K562 (cell line): ENCODE measurements around the gene DRC1. TPM values are rescaled to one million over a fixed set of nuclear protein-coding genes. Genes with fewer than 3 reads are reported as not detected.

Experiments used
- ATF1 ChIP-seq, 2 experiments: fragments of 450-650 bp in 1 of 2; IDR thresholded peaks; 2 replicates each; pipeline ENCODE4 v1.6.1; 2016; ENCODE audit warnings: missing compliant biosample characterization in 1 of 2, missing genetic modification characterization in 1 of 2
- ATF7 ChIP-seq: fragments of 450-650 bp; IDR thresholded peaks from 2 replicates; pipeline ENCODE4 v1.7.1; 2014; ENCODE audit warnings: mild to moderate bottlenecking, moderate library complexity
- BDP1 ChIP-seq: IDR thresholded peaks from 3 replicates; pipeline ENCODE4 v1.6.1; 2011; ENCODE audit not compliant: insufficient read length, insufficient read depth
- CEBPZ ChIP-seq: fragments of 150-350 bp; IDR thresholded peaks from 2 replicates; pipeline ENCODE4 v1.6.1; 2014; ENCODE audit warnings: low read depth, mild to moderate bottlenecking, low read length, borderline replicate concordance
- GATA2 ChIP-seq: sonication (generic); formaldehyde crosslinking; IDR thresholded peaks from 2 replicates; pipeline ENCODE4 v1.4.0; 2020; ENCODE audit warnings: mild to moderate bottlenecking, missing genetic modification reagents
- GATAD2A ChIP-seq: fragments of 450-650 bp; IDR thresholded peaks from 2 replicates; pipeline ENCODE4 v1.6.1; 2017
- HMG20B ChIP-seq: fragments of 250-450 bp; sonication (Bioruptor Pico); IDR thresholded peaks from 2 replicates; pipeline ENCODE4 v1.5.0; 2021; ENCODE audit warnings: mild to moderate bottlenecking
- JUN ChIP-seq, 2 experiments: sonication (generic) in 1 of 2; formaldehyde crosslinking in 1 of 2; IDR thresholded peaks; 2 replicates each; pipeline versions ENCODE4 v1.6.1 to v1.8.0; 2012 to 2022; ENCODE audit warnings: borderline replicate concordance in 2 of 2, mild to moderate bottlenecking in 2 of 2, improper control_type of control experiment in 1 of 2, low read depth in 1 of 2, low read length in 1 of 2, missing genetic modification reagents in 1 of 2
- PKNOX1 ChIP-seq: fragments of 450-650 bp; IDR thresholded peaks from 2 replicates; pipeline ENCODE4 v1.6.1; 2016
- RCOR1 ChIP-seq, 2 experiments: IDR thresholded peaks; 2 replicates each; pipeline ENCODE4 v1.6.1; 2012; ENCODE audit warnings: low read depth in 2 of 2, low read length in 2 of 2, borderline replicate concordance in 1 of 2, improper control_type of control experiment in 1 of 2
- SMARCA5 ChIP-seq: fragments of 450-650 bp; IDR thresholded peaks from 2 replicates; pipeline ENCODE4 v1.6.1; 2016
- SMARCC2 ChIP-seq: fragments of 450-650 bp; IDR thresholded peaks from 2 replicates; pipeline ENCODE4 v1.6.1; 2017; ENCODE audit warnings: antibody characterized with exemption, moderate library complexity, mild to moderate bottlenecking, low read depth
- SOX6 ChIP-seq: fragments of 450-650 bp; IDR thresholded peaks from 2 replicates; pipeline ENCODE4 v1.6.1; 2014; ENCODE audit warnings: mild to moderate bottlenecking
- TBP ChIP-seq: optimal IDR thresholded peaks from 2 replicates; pipeline ENCODE3; 2011; ENCODE audit warnings: low read depth, low read length, improper control_type of control experiment
- TCF7L2 ChIP-seq: fragments of 150-350 bp; IDR thresholded peaks from 2 replicates; pipeline ENCODE4 v1.6.1; 2016; ENCODE audit warnings: low read depth, mild to moderate bottlenecking, low read length, moderate library complexity
- WHSC1 ChIP-seq: IDR thresholded peaks from one replicate; pipeline ENCODE4 v1.6.1; 2012; ENCODE audit warnings: low read length, control low read depth, inconsistent platforms
- ZBTB49 ChIP-seq: sonication (generic); formaldehyde crosslinking; IDR thresholded peaks from 2 replicates; pipeline ENCODE4 v1.8.0; 2022; ENCODE audit warnings: missing genetic modification reagents, mild to moderate bottlenecking, borderline replicate concordance
- ZNF134 ChIP-seq: fragments of 250-450 bp; sonication (Bioruptor Pico); conservative IDR thresholded peaks from 2 replicates; pipeline ENCODE4 v1.4.0; 2020
- ZNF766 ChIP-seq: fragments of 200-800 bp; sonication (Bioruptor generic); conservative IDR thresholded peaks from 2 replicates; pipeline ENCODE4 v1.6.1; 2016; ENCODE audit warnings: missing genetic modification characterization, missing compliant biosample characterization
- ZSCAN32 ChIP-seq: fragments of 450-650 bp; formaldehyde crosslinking; IDR thresholded peaks from 2 replicates; pipeline ENCODE4 v1.4.0; 2020; ENCODE audit warnings: mild to moderate bottlenecking, moderate library complexity
- polyA plus RNA-seq, 8 experiments: library from polyadenylated mRNA; depleted of rRNA in 4 of 8; stranded (reverse) in 5 of 8; unstranded in 3 of 8; fragments of >200 nt; fragmentation: Nextera tagmentation in 2 of 8; fragmentation: Illumina TruSeq in 1 of 8; extraction: Ambion mirVana in 2 of 8; extraction: Trizol in 1 of 8; gene quantifications; 2 replicates each; pipeline versions ENCODE4 v1.2.1 to v1.2.3, GENCODE V29; 2011 to 2014; ENCODE audit warnings: inconsistent platforms in 1 of 8, missing spikeins in 1 of 8
- total RNA-seq, 7 experiments: library from RNA; depleted of rRNA in 6 of 7; stranded (reverse); fragments of >200 nt in 6 of 7; fragmentation: Illumina TruSeq in 2 of 7; extraction: Trizol in 2 of 7; gene quantifications; 2 replicates each; pipeline versions ENCODE4 v1.2.1 to v1.2.3, GENCODE V29; 2011 to 2021; ENCODE audit warnings: low replicate concordance in 1 of 7

The DRC1 gene
- total and polyA plus RNA-seq, 9 of the 15 experiments (the other 6 are each of a cell fraction or from before 2014, with no cell fraction given), result 0.07 to 0.10 TPM; not detected in 7

GRCh38 chr2:26492749-26493515, 91.2 kb downstream of the DRC1 start (continued):
- TF ChIP-seq ZSCAN32 (CRISPR knock-in tag) (no peak), SMARCA5 (no peak), BDP1 (no peak), ZNF134 (CRISPR knock-in tag) (no peak), WHSC1 (no peak), GATAD2A (no peak), PKNOX1 (peak; percentile 65), TCF7L2 (no peak), ATF1 (CRISPR knock-in tag; IDR thresholded peaks at IDR 0.05) (no peak), ATF1 (tag; IDR thresholded peaks at IDR 0.05) (no peak), GATA2 (CRISPR knock-in tag) (peak; percentile 89), ZBTB49 (CRISPR knock-in tag) (no peak), SOX6 (peak; percentile 35; the same call in 1 of the 2 replicates), ZNF766 (CRISPR knock-in tag) (0 out of 2 replicates have a peak, but pooled peaks have one; percentile 50), ATF7 (no peak), CEBPZ (no peak), SMARCC2 (no peak), JUN (IDR thresholded peaks at IDR 0.05; ENCODE audit: borderline replicate concordance, low read depth, low read length) (no peak), JUN (CRISPR knock-in tag; IDR thresholded peaks at IDR 0.05; ENCODE audit: borderline replicate concordance) (no peak), RCOR1 (IDR thresholded peaks at IDR 0.05; ENCODE audit: borderline replicate concordance in 1 of 2, low read depth in 2 of 2, low read length in 2 of 2) (peak in 1 of 2 experiments; percentile 60; a peak in 1 of 4 replicates), HMG20B (CRISPR knock-in tag) (no peak), TBP (no peak)
